NCI-H2196 treated with DMSO at 0.1 percent for 48 hours (cell line): ENCODE data around the gene KPNA4.
"Not testable (repeated sequence)": the region's sequence is repeated elsewhere in the genome, so short reads cannot be mapped to it uniquely, and the experiment has no call there.

ENCODE experiments used
- DNase-seq: peaks from one replicate; lab custom pipeline; 2025; ENCODE audit not compliant: unreplicated experiment; lab: John Stamatoyannopoulos, UW

The KPNA4 gene

GRCh38 chr3:160452251-160452650, 113.1 kb downstream of the KPNA4 start:
- DNase-seq: not testable (repeated sequence)

GRCh38 chr3:160451602-160452001, 113.8 kb downstream of the KPNA4 start:
- no peak for DNase-seq

GRCh38 chr3:160450846-160451245, 114.5 kb downstream of the KPNA4 start:
- no peak for DNase-seq

GRCh38 chr3:160449636-160450598, 115.5 kb downstream of the KPNA4 start, which contains the start of gene TRIM59:
Gene TRIM59 (minus strand): TSS chr3:160449786. CDS start chr3:160439183, 10,603 bp downstream.
- DNase-seq: peak; percentile 93

- no peak for DNase-seq
Observed at GRCh38 chr3:160448845-160449635, 116.3 kb downstream of the KPNA4 start.

DNA sequence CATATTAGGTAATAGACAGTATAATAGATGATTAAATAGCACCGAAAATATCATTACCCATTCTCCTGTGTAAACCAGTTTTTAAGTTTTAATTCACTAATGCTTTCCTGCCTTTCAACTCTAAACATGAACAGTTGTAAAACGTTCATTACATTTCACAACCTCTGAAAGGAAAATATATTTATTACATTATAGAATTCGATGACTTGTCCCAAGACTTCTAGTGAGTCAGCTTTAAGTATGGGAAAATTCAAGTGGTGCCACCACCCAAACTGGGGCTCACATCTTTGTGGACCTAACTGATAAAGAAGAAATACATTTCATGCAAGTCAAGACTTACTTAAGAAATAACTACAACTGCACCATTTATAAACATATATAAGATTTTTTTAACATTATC, 117.8 kb downstream of the KPNA4 start:
- no peak for DNase-seq

DNA sequence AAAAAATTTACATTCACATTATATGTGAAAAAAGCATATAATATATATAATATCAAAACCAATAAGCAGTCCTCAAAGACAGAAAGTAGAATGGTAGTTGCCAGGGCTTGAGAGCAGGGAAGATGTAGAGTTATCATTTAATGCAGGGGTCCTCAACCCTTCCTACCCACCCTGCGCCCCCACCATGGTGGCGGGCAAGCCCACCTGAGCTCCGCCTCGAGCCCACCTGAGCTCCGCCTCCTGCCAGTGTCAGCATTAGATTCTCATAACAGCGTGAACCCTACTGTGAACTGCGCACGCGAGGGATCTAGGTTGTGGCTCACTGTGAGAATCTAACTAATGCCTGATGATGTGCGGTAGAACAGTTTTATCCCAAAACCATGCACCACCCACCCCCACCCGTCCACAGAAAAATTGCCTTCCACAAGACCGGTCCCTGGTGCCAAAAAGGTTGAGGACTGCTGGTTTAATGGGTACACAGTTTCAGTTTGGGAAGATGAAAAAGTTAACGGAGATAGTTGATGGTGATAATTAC, 118.8 kb downstream of the KPNA4 start:
- no peak for DNase-seq

DNA sequence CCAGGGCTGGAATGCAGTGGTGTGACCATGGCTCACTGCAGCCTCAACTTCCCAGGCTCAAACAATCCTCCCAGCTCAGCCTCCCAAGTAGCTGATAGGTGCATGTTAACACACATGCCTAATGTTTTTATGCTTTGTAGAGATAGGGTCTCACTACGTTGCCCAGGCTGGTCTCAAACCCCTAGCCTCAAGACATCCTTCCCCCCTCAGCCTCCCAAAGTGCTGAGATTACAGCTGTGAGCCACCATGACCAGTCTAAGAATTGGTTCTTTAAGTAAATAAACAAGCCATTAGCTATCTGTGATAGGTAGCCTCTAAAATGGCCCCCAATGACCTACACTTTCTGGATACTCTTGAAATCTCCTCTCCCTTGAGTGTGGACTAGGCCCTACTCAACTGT, 119.5 kb downstream of the KPNA4 start:
- no peak for DNase-seq
